HEK293T (cell line): ENCODE results near the gene KRTAP16-1.

Experiments used
- ARNT ChIP-seq: fragments of 450-650 bp; IDR thresholded peaks from 2 replicates; pipeline ENCODE4 v1.6.1; 2017; ENCODE audit warnings: mild to moderate bottlenecking
- BHLHE40 ChIP-seq: fragments of 450-650 bp; IDR thresholded peaks from 2 replicates; pipeline ENCODE4 v1.6.1; 2016; ENCODE audit warnings: mild to moderate bottlenecking, moderate library complexity, borderline replicate concordance
- CTBP1 ChIP-seq: fragments of 450-650 bp; IDR thresholded peaks from 2 replicates; pipeline ENCODE4 v1.6.1; 2016; ENCODE audit warnings: borderline replicate concordance
- ELF4 ChIP-seq: fragments of 450-650 bp; IDR thresholded peaks from 2 replicates; pipeline ENCODE4 v1.6.1; 2017; ENCODE audit warnings: antibody characterized with exemption
- FOXA1 ChIP-seq: fragments of 450-650 bp; IDR thresholded peaks from 2 replicates; pipeline ENCODE4 v1.6.1; 2016; ENCODE audit warnings: mild to moderate bottlenecking
- FOXK2 ChIP-seq: fragments of 450-650 bp; IDR thresholded peaks from 2 replicates; pipeline ENCODE4 v1.6.1; 2016; ENCODE audit warnings: mild to moderate bottlenecking
- FOXM1 ChIP-seq: fragments of 450-650 bp; IDR thresholded peaks from 2 replicates; pipeline ENCODE4 v1.6.1; 2017; ENCODE audit warnings: mild to moderate bottlenecking, borderline replicate concordance
- NFRKB ChIP-seq: fragments of 450-650 bp; IDR thresholded peaks from 2 replicates; pipeline ENCODE4 v1.6.1; 2016; ENCODE audit warnings: mild to moderate bottlenecking, moderate library complexity
- SUZ12 ChIP-seq: fragments of 450-650 bp; IDR thresholded peaks from 2 replicates; pipeline ENCODE4 v1.6.1; 2016; ENCODE audit warnings: mild to moderate bottlenecking
- TARDBP ChIP-seq: fragments of 450-650 bp; IDR thresholded peaks from 2 replicates; pipeline ENCODE4 v1.6.1; 2016

DNA sequence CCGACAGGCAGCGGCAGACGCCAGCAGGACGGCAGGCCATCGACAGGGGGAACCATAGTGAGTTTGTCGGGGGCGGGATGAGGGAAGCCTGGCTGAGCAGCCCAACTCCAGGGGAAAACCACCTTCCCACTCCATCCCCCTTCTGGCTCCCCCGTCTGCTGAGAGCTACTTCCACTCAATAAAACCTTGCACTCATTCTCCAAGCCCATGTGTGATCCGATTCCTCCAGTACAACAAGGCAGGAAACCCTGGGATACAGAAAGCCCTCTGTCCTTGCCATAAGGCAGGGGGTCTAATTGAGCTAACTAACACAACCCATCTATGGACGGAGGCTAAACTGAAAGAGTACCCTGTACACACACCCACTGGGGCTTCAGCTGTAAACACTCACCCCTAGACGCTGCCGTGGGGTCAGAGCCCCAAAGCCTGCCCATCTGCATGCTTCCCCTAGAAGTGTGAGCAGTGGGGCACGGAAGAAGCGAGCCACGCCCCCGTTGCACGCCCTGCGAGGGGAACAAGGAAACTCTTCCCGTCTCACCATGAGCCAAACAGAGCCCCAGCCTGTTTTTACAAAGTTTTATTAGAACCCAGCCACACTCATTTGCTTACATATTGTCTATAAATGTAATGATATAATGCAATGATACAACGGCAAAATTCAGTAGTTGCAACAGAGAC, 10.5 kb downstream of the KRTAP16-1 start:
- TF ChIP-seq ELF4 (no peak), BHLHE40 (no peak), ARNT (no peak), FOXK2 (no peak), FOXM1 (no peak), NFRKB (no peak), TARDBP (no peak), CTBP1 (no peak), FOXA1 (no peak), SUZ12 (no peak)
